GM18505 (cell line): ENCODE measurements around the gene GRAP2.

Experiments used
- ATAC-seq: cut with Tn5 transposase; IDR thresholded peaks from one replicate; pipeline ENCODE4 v1.9.1; 2021; ENCODE audit not compliant: unreplicated experiment
- POLR2A ChIP-seq: IDR thresholded peaks from 4 replicates; pipeline ENCODE4 v1.6.1; 2011; ENCODE audit warnings: borderline replicate concordance; ENCODE audit not compliant: insufficient read depth, insufficient read length; ENCODE audit errors: extremely low read depth

The GRAP2 gene

GRCh38 chr22:39996732-39997131 is 95.8 kb downstream of the GRAP2 start:
- ATAC-seq: no peak
- TF ChIP-seq POLR2A: no peak

GRCh38 chr22:39997421-39997820 is 96.5 kb downstream of the GRAP2 start:
- TF ChIP-seq POLR2A: no peak
- ATAC-seq: no peak

GRCh38 chr22:39997939-39998726 is 97.2 kb downstream of the GRAP2 start:
- TF ChIP-seq POLR2A: no peak
- ATAC-seq: no peak

GRCh38 chr22:39999144-39999757 is 98.4 kb downstream of the GRAP2 start:
- ATAC-seq: no peak
- no peak for TF ChIP-seq POLR2A

- no peak for ATAC-seq
- TF ChIP-seq POLR2A: no peak
Measured at GRCh38 chr22:40000171-40000570, 99.3 kb downstream of the GRAP2 start.

- no peak for TF ChIP-seq POLR2A
- ATAC-seq: no peak
Measured at GRCh38 chr22:40001106-40001505, 100.2 kb downstream of the GRAP2 start.

- no peak for TF ChIP-seq POLR2A
- ATAC-seq: no peak
Measured at GRCh38 chr22:40001800-40002577, 101.1 kb downstream of the GRAP2 start.

- TF ChIP-seq POLR2A: no peak
Measured at GRCh38 chr22:40002935-40003715, 102.2 kb downstream of the GRAP2 start.

GRCh38 chr22:40004836-40005235 is 104.0 kb downstream of the GRAP2 start:
- no peak for TF ChIP-seq POLR2A
- ATAC-seq: no peak

More at GRCh38 chr22:40002935-40003715, 102.2 kb downstream of the GRAP2 start:
- ATAC-seq: no peak

- no peak for TF ChIP-seq POLR2A
Measured at GRCh38 chr22:40006641-40007040, 105.8 kb downstream of the GRAP2 start.

GRCh38 chr22:40007853-40008710 is 107.2 kb downstream of the GRAP2 start:
- no peak for ATAC-seq
- no peak for TF ChIP-seq POLR2A

More at GRCh38 chr22:40006641-40007040, 105.8 kb downstream of the GRAP2 start:
- ATAC-seq: no peak

GRCh38 chr22:40008726-40009291 is 107.9 kb downstream of the GRAP2 start:
- no peak for ATAC-seq
- no peak for TF ChIP-seq POLR2A
